Right forelimb (tissue), 1 donor: ENCODE results near the gene MALRD1.
A peak's percentile ranks its signal among the peaks of the same experiment; 100 is the strongest.

Experiments used
- DNase-seq: peaks from one replicate; pipeline ENCODE4 v3.0.0-alpha.2; 2018

MALRD1 gene

GRCh38 chr10:19579761-19580545 lies 531.4 kb downstream of the MALRD1 start:
- DNase-seq = no peak

- no peak for DNase-seq
Measured at GRCh38 chr10:19580691-19581090, 532.1 kb downstream of the MALRD1 start.

GRCh38 chr10:19588608-19589007 lies 540.0 kb downstream of the MALRD1 start:
- no peak for DNase-seq

- no peak for DNase-seq
Measured at GRCh38 chr10:19592276-19592675, 543.7 kb downstream of the MALRD1 start.

GRCh38 chr10:19595212-19595845 lies 546.7 kb downstream of the MALRD1 start:
- no peak for DNase-seq

GRCh38 chr10:19605806-19606205 lies 557.2 kb downstream of the MALRD1 start:
- DNase-seq = no peak

GRCh38 chr10:19606968-19607367 lies 558.4 kb downstream of the MALRD1 start:
- DNase-seq = no peak

GRCh38 chr10:19611775-19612174 lies 563.2 kb downstream of the MALRD1 start:
- no peak for DNase-seq

- no peak for DNase-seq
Measured at GRCh38 chr10:19616966-19617365, 568.4 kb downstream of the MALRD1 start.

- DNase-seq = no peak
Measured at GRCh38 chr10:19620811-19621210, 572.2 kb downstream of the MALRD1 start.

GRCh38 chr10:19623321-19623720 lies 574.7 kb downstream of the MALRD1 start:
- no peak for DNase-seq

GRCh38 chr10:19626156-19626555 lies 577.6 kb downstream of the MALRD1 start:
- no peak for DNase-seq

- no peak for DNase-seq
Measured at GRCh38 chr10:19628767-19629560, 580.4 kb downstream of the MALRD1 start.

- DNase-seq = peak; percentile 65
Measured at GRCh38 chr10:19629567-19629966, 581.0 kb downstream of the MALRD1 start.

- no peak for DNase-seq
Measured at GRCh38 chr10:19634163-19634562, 585.6 kb downstream of the MALRD1 start.

GRCh38 chr10:19638182-19638895 lies 589.7 kb downstream of the MALRD1 start:
- no peak for DNase-seq

- no peak for DNase-seq
Measured at GRCh38 chr10:19638896-19639233, 590.3 kb downstream of the MALRD1 start.

GRCh38 chr10:19640566-19641263 lies 592.1 kb downstream of the MALRD1 start:
- DNase-seq = no peak

GRCh38 chr10:19651549-19651948 lies 602.9 kb downstream of the MALRD1 start:
- DNase-seq = no peak

- DNase-seq = no peak
Measured at GRCh38 chr10:19652750-19653149, 604.1 kb downstream of the MALRD1 start.

- no peak for DNase-seq
Measured at GRCh38 chr10:19653931-19654330, 605.3 kb downstream of the MALRD1 start.

- no peak for DNase-seq
Measured at GRCh38 chr10:19654576-19654975, 606.0 kb downstream of the MALRD1 start.
